GM18867 (cell line): ENCODE results near the gene ORMDL3.
A peak's percentile ranks its signal among the peaks of the same experiment; 100 is the strongest.
"Not testable (repeated sequence)": the region's sequence is repeated elsewhere in the genome, so short reads cannot be mapped to it uniquely, and the experiment has no call there.

Experiments
- ATAC-seq: cut with Tn5 transposase; IDR thresholded peaks from one replicate; pipeline ENCODE4 v1.9.1; 2021; ENCODE audit warnings: mild to moderate bottlenecking, moderate library complexity; ENCODE audit not compliant: unreplicated experiment

ORMDL3 gene

DNA sequence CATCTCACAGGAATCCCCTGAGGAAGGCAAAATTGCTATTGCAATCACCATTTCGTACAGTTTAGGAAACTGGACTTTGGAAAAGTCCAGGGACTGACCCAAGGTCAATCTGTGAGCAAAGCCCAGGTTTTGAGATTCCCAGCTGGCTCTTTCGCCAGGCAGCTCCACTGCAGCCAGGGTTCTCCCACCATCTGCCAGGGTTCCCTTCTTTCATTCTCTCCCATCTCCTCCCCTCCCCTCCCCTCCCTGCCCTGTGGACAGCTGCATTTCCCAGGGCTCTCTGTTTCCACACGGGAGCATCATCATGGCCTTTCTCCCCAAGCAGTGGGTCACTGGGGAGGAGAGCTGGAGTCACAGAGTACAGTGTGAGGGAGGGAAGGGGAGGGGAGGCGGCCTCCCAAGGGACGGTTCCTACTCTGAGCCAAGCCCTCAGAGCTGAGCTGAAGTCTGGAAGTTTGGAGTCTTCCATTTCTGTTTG lies 23.5 kb upstream of the ORMDL3 start:
- no peak for ATAC-seq

DNA sequence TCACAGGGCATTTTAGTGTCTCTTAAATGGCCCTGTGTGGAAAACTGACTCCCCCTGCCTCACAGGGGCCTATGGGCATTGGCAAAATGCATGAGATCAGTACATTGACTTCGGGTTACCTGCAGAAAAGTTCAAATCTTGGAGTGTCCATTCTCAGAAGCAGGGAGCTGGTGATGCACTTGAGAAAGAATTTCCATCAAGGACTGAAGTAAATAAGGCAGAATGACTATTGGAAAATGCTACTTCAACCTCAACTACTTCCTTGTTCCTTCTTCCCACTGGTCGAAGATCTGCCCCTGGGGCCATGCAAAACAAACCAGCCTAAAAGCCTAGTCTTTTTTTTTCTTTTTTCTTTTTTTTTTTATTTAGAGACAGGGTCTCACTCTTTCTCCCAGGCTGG lies 21.6 kb upstream of the ORMDL3 start:
- ATAC-seq, result no peak

DNA sequence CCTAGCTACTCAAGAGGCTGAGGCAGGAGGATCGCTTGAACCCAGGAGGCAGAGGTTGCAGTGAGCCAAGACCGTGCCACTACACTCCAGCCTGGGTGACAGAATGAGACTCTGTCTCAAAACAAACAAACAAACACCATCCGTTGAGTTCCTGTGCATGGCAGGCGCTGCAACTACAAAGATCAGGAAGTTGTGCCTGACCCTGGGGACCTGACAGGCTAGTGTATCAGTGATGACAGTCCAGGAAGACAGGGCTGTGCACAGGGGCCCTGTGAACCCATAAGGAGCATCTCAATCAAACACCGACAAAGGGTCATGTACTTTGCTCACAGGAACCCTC lies 21.1 kb upstream of the ORMDL3 start:
- not testable (repeated sequence) for ATAC-seq

DNA sequence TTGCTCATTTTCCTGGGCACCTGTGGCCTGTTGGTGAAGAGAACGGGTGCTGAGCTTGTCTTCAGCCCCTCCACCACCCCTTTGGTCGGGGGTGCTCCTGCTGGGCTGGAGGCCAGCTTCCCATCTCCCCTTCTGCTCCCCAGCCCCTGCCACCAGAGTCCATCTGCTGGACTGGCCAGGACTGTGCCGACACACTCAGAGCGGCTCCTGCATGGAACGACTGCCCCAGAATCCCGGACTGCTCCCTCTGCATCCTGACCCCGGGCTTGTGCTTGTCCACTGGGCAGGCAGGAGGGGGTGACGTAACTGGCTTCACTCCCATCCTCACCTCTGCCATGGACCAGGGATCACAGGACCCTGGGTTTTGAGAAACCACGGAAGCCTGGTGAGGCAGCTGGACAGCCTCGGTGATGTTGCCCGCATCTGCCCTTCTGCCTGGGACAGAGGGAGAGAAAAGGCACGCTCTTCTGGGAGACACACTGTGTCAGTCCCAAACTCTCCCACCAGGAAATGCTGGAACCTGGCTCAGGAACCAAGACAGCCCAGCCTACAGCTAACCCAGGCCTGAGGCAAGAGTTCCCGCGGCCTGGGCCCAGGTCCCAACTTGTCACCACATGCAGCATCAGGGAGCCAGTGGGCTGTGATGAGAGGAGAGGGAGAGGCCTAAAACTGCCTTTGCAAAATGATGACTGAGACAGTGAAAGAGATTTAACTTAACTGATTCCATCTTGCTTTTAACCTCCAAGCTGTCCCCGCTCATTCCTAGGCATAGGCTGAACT lies 19.3 kb upstream of the ORMDL3 start:
- ATAC-seq, result no peak

DNA sequence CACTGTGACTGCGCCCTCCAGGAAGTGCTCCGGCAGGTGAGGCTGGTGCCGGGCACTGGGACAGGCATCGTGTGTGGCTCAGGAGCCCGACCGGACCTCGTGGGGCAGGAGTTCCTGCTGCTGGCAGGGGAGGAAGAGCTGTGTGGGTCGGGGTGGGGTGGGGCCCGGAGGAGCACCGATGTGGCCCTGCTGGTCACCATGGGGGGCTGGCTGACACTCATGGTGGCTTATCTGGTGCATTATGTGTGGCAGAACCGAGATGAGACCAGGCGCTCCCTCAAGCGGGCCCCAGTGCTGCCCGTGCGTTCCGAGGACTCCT lies 17.0 kb upstream of the ORMDL3 start:
- ATAC-seq, result no peak

DNA sequence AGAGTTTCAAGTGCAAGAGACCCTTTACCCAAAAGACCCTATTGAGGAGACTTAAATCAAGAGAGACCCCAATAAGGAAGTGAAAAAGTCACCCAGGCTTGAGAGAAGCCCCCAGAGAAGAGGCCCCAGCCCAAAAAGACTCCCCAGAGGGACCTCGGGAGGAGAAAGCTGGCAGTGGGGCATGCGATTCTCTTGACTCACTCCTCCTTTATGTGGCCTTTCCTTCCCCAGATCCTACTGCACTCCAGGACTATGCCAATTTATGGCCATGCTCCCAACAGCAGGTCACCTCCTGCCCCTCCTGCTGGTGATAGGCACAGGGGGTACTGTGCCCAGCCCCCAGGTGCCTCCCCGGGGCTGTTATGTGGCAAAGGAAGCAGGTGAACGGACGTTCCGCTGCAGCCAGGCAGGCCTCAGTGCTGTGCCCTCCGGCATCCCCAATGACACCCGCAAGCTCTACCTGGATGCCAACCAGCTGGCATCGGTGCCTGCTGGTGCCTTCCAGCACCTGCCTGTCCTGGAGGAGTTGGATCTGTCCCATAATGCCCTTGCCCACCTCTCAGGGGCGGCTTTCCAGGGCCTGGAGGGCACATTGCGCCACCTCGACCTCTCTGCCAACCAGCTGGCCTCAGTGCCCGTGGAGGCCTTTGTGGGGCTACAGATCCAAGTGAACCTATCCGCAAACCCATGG lies 16.4 kb upstream of the ORMDL3 start:
- no peak for ATAC-seq

DNA sequence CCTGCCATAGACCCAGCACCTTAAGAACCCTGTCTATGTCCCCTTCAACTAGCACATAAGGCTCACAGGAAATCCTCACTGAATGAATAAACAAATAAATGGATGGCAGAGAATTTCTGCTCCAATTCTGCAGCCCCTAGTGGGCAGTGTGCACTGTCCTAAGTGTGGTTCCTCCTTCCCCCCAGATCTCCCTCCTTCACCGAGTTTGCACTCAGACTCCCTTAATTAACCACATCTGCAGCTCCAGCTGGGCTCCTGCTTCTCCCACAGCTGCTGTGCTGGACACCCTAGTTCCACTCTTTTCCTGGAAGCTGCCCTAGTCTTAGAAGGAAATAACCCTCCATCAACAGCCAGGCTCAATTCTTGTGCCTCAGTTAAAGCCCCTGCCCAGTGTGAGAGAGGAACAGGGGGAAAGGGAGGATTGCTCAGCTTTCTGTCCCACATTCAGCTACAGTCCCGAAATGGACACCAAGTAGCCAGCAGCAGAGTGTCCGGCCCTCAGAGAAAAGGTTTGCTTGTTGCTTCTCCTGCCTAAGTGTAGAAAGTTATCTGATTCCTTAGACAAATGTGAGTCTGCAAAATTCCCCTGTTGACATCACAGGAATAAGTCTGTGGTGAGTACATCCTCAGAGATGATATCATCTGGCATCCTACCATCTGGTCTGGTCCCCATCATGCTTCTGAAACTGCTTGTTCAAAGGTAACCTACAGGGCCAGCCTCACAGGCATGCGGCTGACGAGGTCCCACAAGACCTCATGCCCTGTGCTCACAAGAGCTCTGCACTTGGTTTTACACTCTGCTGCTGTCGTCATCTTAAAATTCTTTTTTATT lies 12.4 kb upstream of the ORMDL3 start:
- no peak for ATAC-seq

DNA sequence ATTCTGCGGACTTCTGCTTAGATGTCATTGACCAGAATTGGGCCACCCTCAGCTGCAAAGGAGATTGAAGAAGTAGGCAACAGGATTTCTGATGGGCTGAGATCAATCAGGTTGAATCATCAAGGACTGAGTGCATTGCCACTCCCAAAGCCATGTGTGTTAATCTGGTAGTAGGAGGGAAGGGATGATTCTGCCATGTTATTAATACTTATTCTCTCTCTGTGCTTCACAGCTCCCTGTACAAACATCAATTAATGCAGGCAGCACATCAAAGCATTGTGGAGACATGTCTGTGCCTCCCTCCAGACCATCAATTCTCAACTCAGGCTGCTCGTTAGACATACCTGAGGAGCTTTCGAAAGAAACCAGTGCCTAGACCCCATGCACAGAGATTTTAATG lies 11.7 kb upstream of the ORMDL3 start:
- ATAC-seq, result no peak

DNA sequence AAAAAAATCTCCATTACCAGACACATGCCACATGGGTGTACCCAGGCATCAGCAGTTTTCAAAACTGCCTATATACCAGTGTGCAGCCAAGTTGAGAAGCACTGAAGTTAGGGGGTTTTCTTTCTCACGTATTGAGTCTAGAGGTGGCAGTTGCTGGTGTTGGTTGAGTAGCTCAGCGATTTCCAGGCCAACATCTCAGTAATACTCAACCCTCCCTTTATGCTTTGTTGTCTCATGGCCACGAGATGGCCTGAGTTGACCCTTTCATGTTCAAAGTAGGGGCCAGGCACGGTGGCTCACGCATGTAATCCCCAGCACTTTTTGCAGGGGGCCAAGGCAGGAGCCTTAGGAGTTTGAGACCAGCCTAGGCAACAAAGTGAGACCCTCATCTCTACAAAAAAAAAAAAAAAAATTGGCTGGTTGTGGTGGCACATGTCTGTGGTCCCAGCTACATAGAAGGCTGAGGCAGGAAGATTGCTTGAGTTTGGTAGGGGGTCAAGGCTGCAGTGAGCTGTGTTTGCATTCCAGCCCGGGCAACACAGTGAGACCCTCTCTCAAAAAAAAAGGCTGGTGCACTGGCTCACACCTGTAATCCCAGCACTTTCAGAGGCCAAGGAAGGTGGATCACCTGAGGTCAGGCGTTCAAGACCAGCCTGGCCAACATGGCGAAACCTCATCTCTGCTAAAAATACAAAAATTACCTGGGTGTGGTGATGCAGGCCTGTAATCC lies 10.9 kb upstream of the ORMDL3 start:
- ATAC-seq, result no peak

DNA sequence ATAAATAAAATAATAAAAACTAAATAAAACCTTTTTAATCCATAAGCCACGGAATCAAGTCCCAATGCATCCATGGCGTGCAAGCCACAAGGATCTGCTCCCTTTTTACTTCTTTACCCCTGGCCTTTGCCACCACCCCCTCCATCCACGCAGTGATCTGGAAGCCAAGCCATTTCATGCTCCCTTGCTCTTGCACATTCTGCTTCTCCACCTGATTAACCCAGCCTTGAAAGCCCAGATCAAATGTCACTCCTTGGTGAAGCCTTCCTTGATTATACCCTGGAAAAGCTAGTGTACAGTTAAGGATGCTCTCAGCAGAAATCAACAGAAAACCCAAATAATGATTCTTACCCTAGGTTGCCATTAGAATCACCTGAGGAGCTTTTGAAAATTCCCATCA lies 10.0 kb upstream of the ORMDL3 start:
- ATAC-seq, result no peak

DNA sequence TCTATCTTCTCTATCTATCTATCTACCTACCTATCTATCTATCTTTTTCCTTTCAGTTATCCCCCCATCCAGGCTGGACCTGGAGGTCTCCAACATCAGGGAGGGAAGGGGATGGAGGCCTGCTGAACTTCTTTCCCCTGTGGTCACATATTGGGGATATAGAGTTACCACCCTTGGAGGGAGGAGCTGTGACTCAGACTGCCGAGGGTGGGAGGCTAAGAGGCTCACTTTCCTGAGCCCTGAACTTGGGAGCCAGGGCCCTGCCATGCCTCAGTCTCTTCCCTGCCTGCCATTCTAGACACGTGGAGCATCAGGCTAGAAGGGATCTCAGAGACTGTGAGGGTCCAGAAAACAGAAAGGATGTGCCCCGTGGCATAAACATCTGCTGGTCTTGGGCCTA lies 8.5 kb upstream of the ORMDL3 start:
- no peak for ATAC-seq

DNA sequence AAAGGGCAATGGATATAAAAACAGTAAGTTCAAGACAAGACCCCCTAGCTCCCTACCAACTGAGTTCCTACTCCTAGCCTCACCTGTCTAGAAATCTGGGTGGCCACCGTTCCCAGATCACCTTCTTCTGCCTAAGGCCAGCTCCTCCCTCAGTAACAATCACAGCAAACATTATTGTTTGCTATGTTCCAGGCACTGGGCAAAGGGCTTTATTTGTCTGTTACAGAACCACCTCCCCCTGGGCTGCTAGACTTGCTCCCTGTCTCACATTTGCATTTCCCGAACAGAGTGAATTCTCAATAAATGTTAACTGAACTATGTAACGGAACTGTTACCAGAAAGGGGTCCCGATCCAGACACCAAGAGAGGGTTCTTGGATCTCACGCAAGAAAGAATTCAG lies 6.9 kb upstream of the ORMDL3 start:
- no peak for ATAC-seq

DNA sequence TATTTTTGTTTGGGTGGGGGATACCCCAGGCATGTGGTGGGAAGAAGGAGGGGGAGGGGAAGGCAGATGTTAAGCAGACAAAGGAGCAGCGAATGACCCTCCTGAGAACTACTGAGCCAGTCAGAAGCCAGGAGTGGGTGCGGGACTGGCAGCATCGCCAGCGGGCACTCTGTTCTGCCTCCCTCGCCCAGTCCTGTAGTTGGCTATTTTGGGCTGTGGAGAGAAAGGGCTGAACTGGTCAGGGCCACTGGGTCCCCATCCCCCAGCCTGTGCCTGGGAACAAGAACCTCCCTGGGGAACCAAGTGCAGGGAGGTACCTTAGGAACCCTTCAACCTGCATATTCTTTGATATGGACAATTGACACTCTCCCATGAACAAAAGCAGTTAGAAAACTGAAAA lies 6.5 kb upstream of the ORMDL3 start:
- ATAC-seq, result no peak

DNA sequence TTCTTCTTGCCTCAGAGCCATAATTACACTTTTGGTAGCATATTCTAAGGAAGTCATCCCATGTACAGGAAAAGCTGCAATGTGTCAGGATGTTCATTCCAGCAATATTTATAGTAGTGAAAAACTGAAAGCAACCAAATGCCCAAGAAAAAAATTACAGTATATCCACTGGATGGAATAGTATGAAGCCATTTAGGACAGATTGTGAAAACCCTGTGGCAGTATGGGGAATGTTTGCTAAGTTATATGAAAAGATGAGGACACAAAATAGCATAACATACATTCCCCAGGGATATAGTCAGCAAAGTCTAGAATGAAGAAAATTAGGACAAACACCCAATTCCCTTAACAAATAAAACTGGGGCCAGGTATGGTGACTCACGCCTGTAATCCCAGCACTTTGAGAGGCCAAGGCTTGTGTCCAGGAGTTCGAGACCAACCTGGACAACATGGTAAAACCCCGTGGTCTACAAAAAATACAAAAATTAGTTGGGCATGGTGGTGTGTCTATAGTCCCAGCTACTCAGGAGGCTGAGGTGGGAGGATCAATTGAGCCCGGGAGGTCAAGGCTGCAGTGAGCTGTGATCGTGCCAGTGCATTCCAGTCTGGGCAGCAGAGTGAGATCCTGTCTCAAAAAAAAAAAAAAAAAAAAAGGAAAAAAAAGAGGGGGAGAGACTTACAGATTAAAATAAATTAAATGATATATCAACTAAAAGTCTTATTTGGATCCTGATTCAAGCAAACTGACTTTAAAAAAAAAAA lies 2.4 kb upstream of the ORMDL3 start:
- no peak for ATAC-seq

DNA sequence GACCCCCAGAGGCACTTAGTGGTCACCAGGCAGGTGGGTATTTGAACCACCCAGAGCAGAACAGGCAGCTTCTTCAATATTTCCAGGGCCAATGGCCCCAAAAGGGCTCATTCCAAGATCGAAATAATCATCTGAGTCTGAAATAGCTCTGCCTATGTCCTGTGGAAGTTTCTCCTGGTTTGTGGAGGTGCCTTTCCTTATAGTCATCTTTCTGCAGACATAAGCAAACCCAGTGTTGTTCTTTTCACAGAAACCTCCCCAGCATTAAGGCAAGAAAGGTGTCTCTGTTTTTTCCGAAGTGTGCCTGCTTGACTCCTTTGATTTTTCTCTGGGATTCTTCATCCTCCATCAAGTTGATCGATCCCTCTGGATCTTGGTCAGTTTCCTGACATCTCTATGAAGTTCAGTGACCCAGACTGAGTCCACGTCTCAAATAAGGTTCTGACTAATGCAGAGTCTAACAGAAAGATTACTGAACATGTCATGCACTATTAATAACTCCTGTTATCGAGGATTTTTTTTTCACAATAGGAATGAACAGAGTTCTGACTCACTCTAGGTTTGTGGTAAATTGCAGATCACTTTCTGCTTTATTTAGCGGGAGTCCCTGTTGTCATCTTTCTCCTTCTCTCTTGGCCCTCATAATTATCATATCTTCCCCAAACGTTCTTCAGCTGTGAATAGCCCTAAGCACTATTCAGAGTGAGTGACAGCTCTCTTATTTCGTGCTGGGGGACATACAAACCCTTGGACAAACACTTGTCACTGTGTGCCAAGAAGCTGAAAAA lies 1.7 kb upstream of the ORMDL3 start:
- no peak for ATAC-seq

DNA sequence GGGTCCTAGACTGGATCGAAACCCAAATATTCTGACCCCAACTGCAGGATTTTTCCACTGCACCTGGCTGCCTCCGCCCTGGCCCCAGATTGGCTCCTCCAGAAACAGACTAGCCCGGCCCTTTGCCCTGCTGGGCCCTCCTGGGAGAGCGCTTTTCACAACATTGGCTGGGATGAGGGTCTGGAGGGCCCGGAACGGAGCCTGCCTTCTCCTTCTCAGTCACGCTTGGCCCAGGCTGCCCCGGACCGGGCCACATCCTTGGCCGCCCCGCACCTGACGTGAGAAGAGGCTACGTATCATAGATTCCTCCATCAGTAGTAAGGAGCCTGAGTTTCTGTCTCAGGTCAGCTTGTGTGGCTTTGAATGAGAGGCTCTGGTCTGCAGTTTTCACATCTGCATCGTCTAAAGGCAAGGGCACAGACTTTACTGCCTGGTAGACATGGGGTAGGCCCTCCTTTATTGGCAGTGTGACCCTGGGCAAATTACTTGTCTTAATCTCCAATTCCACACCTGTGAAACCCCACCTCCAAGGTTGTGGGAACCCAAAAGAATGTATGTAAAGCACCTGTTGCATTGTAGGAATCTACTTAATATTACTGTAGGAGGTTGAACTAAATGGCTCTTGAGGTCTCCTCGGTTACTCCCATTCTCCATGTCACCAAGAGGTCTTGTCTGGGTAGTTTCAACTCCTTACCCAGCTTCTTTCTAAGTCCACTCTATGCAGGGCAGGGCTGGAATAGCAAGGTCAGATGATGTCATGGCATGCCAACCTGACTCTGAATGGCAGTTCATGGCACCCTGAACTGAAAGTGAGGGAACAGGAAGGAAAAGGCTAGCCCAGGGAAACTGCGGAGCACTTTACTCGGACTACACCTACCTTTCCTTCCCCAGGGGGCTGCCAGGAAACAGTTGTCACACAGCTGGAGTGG lies 792 bp upstream of the ORMDL3 start:
- peak; percentile 17 for ATAC-seq

DNA sequence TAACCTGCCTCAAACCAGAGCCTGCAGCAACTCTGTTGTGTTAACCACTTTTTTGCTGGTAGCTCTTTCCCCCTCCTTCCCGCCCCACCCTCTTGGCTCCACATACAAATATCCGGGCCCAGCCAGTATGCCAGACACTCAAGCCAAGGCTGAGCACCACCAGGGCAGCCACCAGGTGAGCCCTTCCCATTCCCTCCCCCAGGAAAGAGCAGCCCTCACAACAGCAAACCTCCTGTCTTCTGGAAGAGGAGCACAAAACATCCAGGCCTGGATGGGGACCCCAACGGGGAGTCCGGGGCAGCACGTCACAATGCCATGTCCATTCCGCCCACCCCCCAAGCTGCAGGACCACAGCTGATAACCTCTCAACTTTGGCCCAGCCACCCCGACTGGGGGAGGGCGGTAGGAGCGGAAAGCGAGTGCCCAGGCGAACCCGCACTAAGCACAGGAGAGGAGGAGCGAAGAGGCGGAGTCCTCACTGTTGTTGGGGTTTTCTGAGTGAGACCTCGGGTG lies 757 bp downstream of the ORMDL3 start:
- ATAC-seq, result peak; percentile 22

DNA sequence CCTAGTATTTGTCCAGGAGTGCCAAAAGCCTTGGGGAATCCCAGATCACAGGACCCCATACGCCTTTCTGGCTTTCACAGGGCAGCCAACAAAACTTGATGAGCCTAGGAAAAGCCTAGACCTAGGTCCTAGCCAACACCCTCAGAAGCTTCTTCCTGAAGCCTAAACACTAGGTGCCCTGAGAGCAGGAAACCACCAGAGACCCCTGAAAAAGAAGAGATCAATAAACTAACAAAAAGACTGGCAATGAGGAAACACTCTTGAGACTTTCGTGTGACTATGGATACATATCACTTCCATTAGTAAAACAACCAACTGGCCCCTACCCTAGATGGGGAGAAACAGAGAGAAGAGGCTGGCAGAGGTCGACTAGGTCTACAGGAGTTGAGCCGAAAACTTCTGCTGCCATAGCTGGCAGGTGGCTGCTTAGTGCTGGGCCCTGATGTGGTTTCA lies 1.2 kb downstream of the ORMDL3 start:
- ATAC-seq, result no peak
